Lower lobe of right lung (tissue), 2 donors: ENCODE data around the gene PLXNA2. TPM values are rescaled to one million over a fixed set of nuclear protein-coding genes. Genes with fewer than 3 reads are reported as not detected.

ENCODE experiments used
- ATAC-seq, 2 donors: fragments of 200-7000 bp; cut with Tn5 transposase; one replicate each; pipeline ENCODE4 v1.9.1; 2020 to 2022; ENCODE audit warnings: mild to moderate bottlenecking in 2 of 2, moderate library complexity in 2 of 2
- DNase-seq: peaks from one replicate; pipeline ENCODE4 v3.0.0-alpha.2; 2020
- H3K27ac ChIP-seq: fragments of 200-600 bp; one replicate; pipeline ENCODE4 v1.8.0; 2022
- H3K27me3 ChIP-seq: fragments of 200-600 bp; one replicate; pipeline ENCODE4 v1.8.0; 2022; ENCODE audit warnings: low read depth
- H3K36me3 ChIP-seq: fragments of 200-600 bp; one replicate; pipeline ENCODE4 v1.8.0; 2022; ENCODE audit warnings: mild to moderate bottlenecking
- H3K4me1 ChIP-seq: fragments of 200-600 bp; one replicate; pipeline ENCODE4 v1.8.0; 2022
- H3K4me3 ChIP-seq: fragments of 200-600 bp; one replicate; pipeline ENCODE4 v1.8.0; 2022; ENCODE audit warnings: mild to moderate bottlenecking
- H3K9me3 ChIP-seq: fragments of 200-600 bp; one replicate; pipeline ENCODE4 v1.8.0; 2022
- CTCF ChIP-seq: fragments of 200-600 bp; IDR thresholded peaks from one replicate; pipeline ENCODE4 v1.8.0; 2022; ENCODE audit warnings: antibody characterized with exemption, mild to moderate bottlenecking
- intact Hi-C: fragments of 100-400 bp; cut with DNase I; formaldehyde crosslinking; loops from one replicate; pipeline ENCODE4 v1.11.0; 2022
- total RNA-seq: library from RNA; stranded (reverse); fragmentation: NEBNext Ultra II Directional; extraction: Animal tissue kit (Norgen Biotek cat#: 25700); gene quantifications from one replicate; pipeline ENCODE4 v1.2.1, GENCODE V29; 2021
- donor health status: DM: no; HTN: yes; CAD: no; lungs with severe emphysema.

PLXNA2 gene
- total RNA-seq, 1 donor from 2014 or later, result 83.9 TPM

GRCh38 chr1:208251015-208251414 lies 6.8 kb upstream of the PLXNA2 start:
- intact Hi-C loops, result no loop called here
- ATAC-seq, result no peak
- no peaks in the 10 kb centered on the region for H3K9me3 ChIP-seq
- H3K27ac ChIP-seq, result no peak overlapping the region
- H3K27me3 ChIP-seq, result no peaks in the 10 kb centered on the region
- DNase-seq, result no peak
- peaks cover 9% of the 10 kb centered on the region for H3K4me1 ChIP-seq
- H3K4me3 ChIP-seq, result no peak overlapping the region
- no peak for TF ChIP-seq CTCF
- no peaks in the 10 kb centered on the region for H3K36me3 ChIP-seq

GRCh38 chr1:208250613-208251012 lies 6.4 kb upstream of the PLXNA2 start:
- no peak overlapping the region for H3K27ac ChIP-seq
- H3K4me1 ChIP-seq, result peaks cover 10% of the 10 kb centered on the region
- no peak for TF ChIP-seq CTCF
- no peaks in the 10 kb centered on the region for H3K27me3 ChIP-seq
- no peaks in the 10 kb centered on the region for H3K36me3 ChIP-seq
- intact Hi-C loops, result no loop called here
- no peak overlapping the region for H3K4me3 ChIP-seq
- no peaks in the 10 kb centered on the region for H3K9me3 ChIP-seq
- DNase-seq, result no peak
- ATAC-seq, result no peak

GRCh38 chr1:208248991-208249696 lies 5.0 kb upstream of the PLXNA2 start:
- no peak overlapping the region for H3K4me3 ChIP-seq
- ATAC-seq (no peak), DNase-seq (no peak)
- no peak for TF ChIP-seq CTCF
- H3K27ac ChIP-seq, result no peak overlapping the region
- no peaks in the 10 kb centered on the region for H3K27me3 ChIP-seq
- H3K4me1 ChIP-seq, result peaks cover 22% of the 10 kb centered on the region
- no peaks in the 10 kb centered on the region for H3K9me3 ChIP-seq
- H3K36me3 ChIP-seq, result no peaks in the 10 kb centered on the region
- intact Hi-C loops, result no loop called here

- DNase-seq, result no peak
- peaks cover 22% of the 10 kb centered on the region for H3K4me1 ChIP-seq
- no peaks in the 10 kb centered on the region for H3K36me3 ChIP-seq
- H3K27ac ChIP-seq, result no peak overlapping the region
- no peak for ATAC-seq
- intact Hi-C loops, result no loop called here
- no peaks in the 10 kb centered on the region for H3K27me3 ChIP-seq
- no peak for TF ChIP-seq CTCF
- no peaks in the 10 kb centered on the region for H3K9me3 ChIP-seq
- no peak overlapping the region for H3K4me3 ChIP-seq
These were observed 4.2 kb upstream of the PLXNA2 start for GRCh38 chr1:208248307-208248801.

GRCh38 chr1:208247696-208248095 lies 3.5 kb upstream of the PLXNA2 start:
- DNase-seq, result no peak
- Histone ChIP-seq H3K4me3 (no peak overlapping the region), H3K9me3 (no peaks in the 10 kb centered on the region), H3K27ac (no peak overlapping the region), H3K36me3 (no peaks in the 10 kb centered on the region), H3K4me1 (peaks cover 24% of the 10 kb centered on the region), H3K27me3 (no peaks in the 10 kb centered on the region)
- intact Hi-C loops, result no loop called here
- no peak for TF ChIP-seq CTCF
- no peak for ATAC-seq
